ENCODE measurements around the gene BTG3.

Gene BTG3

GRCh38 chr21:17578162-17578561 lies 34.5 kb downstream of the BTG3 start:
- no peaks in the 10 kb centered on the region for H4K20me1 ChIP-seq (ENCODE audit: insufficient read depth, low read length, poor library complexity, severe bottlenecking)
- no peaks in the 10 kb centered on the region for H3K4me1 ChIP-seq (ENCODE audit: insufficient read depth, low read length, poor library complexity, severe bottlenecking)
- no peaks in the 10 kb centered on the region for H3F3A ChIP-seq (ENCODE audit: low read depth)
- H3K36me3 ChIP-seq (ENCODE audit: insufficient read depth, low read length): no peaks in the 10 kb centered on the region
- H3K4me2 ChIP-seq (ENCODE audit: low read depth, low read length, poor library complexity, severe bottlenecking): no peak overlapping the region
- H3K79me2 ChIP-seq (ENCODE audit: insufficient read depth, low read length): no peaks in the 10 kb centered on the region
- TF ChIP-seq, protein P1, sequence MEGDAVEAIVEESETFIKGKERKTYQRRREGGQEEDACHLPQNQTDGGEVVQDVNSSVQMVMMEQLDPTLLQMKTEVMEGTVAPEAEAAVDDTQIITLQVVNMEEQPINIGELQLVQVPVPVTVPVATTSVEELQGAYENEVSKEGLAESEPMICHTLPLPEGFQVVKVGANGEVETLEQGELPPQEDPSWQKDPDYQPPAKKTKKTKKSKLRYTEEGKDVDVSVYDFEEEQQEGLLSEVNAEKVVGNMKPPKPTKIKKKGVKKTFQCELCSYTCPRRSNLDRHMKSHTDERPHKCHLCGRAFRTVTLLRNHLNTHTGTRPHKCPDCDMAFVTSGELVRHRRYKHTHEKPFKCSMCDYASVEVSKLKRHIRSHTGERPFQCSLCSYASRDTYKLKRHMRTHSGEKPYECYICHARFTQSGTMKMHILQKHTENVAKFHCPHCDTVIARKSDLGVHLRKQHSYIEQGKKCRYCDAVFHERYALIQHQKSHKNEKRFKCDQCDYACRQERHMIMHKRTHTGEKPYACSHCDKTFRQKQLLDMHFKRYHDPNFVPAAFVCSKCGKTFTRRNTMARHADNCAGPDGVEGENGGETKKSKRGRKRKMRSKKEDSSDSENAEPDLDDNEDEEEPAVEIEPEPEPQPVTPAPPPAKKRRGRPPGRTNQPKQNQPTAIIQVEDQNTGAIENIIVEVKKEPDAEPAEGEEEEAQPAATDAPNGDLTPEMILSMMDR (conservative IDR thresholded peaks at IDR 0.05; ENCODE audit: low read length): no peak
- no peak for TF ChIP-seq EZH2phosphoT487 (IDR thresholded peaks at IDR 0.05; ENCODE audit: borderline replicate concordance)
- H3K9me3 ChIP-seq (ENCODE audit: insufficient read depth, low read depth, low read length): no peaks in the 10 kb centered on the region
- no peaks in the 10 kb centered on the region for H3K27me3 ChIP-seq (ENCODE audit: insufficient read depth, low read length, poor library complexity, severe bottlenecking)
- no peaks in the 10 kb centered on the region for H3K9me2 ChIP-seq (replicated peaks; ENCODE audit: low read depth, low read length)
- no peak overlapping the region for H3K9ac ChIP-seq (ENCODE audit: low read depth, low read length, poor library complexity, severe bottlenecking)
- no peak overlapping the region for H3K4me3 ChIP-seq (ENCODE audit: low read length, poor library complexity, severe bottlenecking)
- no peak overlapping the region for H2AFZ ChIP-seq (ENCODE audit: low read length)

DNA sequence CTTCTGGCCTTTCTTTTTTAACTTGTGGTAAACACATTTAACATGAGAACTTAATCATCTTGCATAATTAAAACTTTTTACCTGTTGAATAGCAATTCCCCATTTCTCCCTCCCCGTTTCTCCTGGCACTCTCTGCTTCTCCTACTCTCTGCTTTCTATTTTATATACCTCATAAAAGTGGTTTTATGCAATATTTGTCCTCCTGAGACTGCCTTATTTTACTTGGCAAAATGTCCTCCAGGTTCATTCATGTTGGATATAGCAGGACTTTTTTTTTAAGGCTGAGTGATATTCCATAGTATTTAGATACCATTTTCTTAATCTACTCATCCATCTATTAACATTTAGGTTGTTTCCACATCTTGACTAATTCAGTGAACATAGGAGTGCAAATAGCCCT lies 35.0 kb downstream of the BTG3 start:
- Histone ChIP-seq H3K4me1 (ENCODE audit: insufficient read depth, low read length, poor library complexity, severe bottlenecking) (no peaks in the 10 kb centered on the region), H3K79me2 (ENCODE audit: insufficient read depth, low read length) (no peaks in the 10 kb centered on the region), H4K20me1 (ENCODE audit: insufficient read depth, low read length, poor library complexity, severe bottlenecking) (no peaks in the 10 kb centered on the region), H3K27me3 (ENCODE audit: insufficient read depth, low read length, poor library complexity, severe bottlenecking) (no peaks in the 10 kb centered on the region), H3K4me3 (ENCODE audit: low read length, poor library complexity, severe bottlenecking) (no peak overlapping the region), H3K9ac (ENCODE audit: low read depth, low read length, poor library complexity, severe bottlenecking) (no peak overlapping the region), H3F3A (ENCODE audit: low read depth) (no peaks in the 10 kb centered on the region), H2AFZ (ENCODE audit: low read length) (no peak overlapping the region), H3K9me3 (ENCODE audit: insufficient read depth, low read depth, low read length) (no peaks in the 10 kb centered on the region), H3K4me2 (ENCODE audit: low read depth, low read length, poor library complexity, severe bottlenecking) (no peak overlapping the region), H3K9me2 (replicated peaks; ENCODE audit: low read depth, low read length) (no peaks in the 10 kb centered on the region), H3K36me3 (ENCODE audit: insufficient read depth, low read length) (no peaks in the 10 kb centered on the region)
- TF ChIP-seq, protein P1 (conservative IDR thresholded peaks at IDR 0.05; ENCODE audit: low read length): no peak
- TF ChIP-seq EZH2phosphoT487 (IDR thresholded peaks at IDR 0.05; ENCODE audit: borderline replicate concordance): no peak

DNA sequence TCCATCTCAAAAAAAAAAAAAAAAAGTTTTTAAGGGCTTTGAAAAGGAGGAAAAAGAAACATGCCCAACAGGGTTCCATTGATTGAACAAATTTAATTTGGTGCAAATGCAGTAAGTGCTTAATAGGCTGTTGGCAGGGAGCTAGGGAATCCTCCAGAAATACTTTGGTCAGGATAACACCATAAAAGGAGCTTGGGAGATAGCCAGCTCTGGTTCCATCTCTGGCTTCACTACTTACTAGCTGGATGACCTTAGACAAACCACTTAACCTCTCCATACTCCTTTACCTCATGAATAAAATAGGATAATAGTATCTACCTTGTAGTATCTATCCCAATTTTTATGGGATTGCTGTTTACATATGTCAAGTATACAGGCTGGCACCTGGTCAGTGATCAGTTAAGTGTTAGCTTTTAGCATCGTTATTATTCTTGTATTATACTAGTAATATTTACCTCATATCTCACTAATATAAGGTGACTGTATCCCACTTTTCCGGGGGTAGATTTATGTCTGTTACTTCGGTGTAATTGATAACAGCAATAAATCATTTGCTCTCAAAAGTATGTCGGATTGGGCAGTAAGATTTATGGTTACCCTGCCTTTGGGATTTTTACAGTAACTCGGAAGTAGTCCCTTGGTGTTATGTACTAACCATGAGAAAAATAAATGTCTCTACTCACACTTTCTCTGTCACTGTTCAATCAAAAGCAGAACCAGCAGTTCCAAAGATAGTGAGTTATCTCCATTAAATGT lies 36.4 kb downstream of the BTG3 start:
- Histone ChIP-seq H3K4me2 (ENCODE audit: low read depth, low read length, poor library complexity, severe bottlenecking) (no peak overlapping the region), H3K9ac (ENCODE audit: low read depth, low read length, poor library complexity, severe bottlenecking) (no peak overlapping the region), H2AFZ (ENCODE audit: low read length) (no peak overlapping the region), H3K4me3 (ENCODE audit: low read length, poor library complexity, severe bottlenecking) (no peak overlapping the region), H3K79me2 (ENCODE audit: insufficient read depth, low read length) (no peaks in the 10 kb centered on the region), H3K36me3 (ENCODE audit: insufficient read depth, low read length) (no peaks in the 10 kb centered on the region), H3K9me3 (ENCODE audit: insufficient read depth, low read depth, low read length) (no peaks in the 10 kb centered on the region), H3K27me3 (ENCODE audit: insufficient read depth, low read length, poor library complexity, severe bottlenecking) (no peaks in the 10 kb centered on the region), H3K9me2 (replicated peaks; ENCODE audit: low read depth, low read length) (no peaks in the 10 kb centered on the region), H4K20me1 (ENCODE audit: insufficient read depth, low read length, poor library complexity, severe bottlenecking) (no peaks in the 10 kb centered on the region), H3K4me1 (ENCODE audit: insufficient read depth, low read length, poor library complexity, severe bottlenecking) (no peaks in the 10 kb centered on the region), H3F3A (ENCODE audit: low read depth) (no peaks in the 10 kb centered on the region)
- TF ChIP-seq, protein P1 (conservative IDR thresholded peaks at IDR 0.05; ENCODE audit: low read length): no peak
- no peak for TF ChIP-seq EZH2phosphoT487 (IDR thresholded peaks at IDR 0.05; ENCODE audit: borderline replicate concordance)

Measured in Loucy (cell line).